A673 (cell line): ENCODE data around the gene FAM131C. TPM values are rescaled to one million over a fixed set of nuclear protein-coding genes. Genes with fewer than 3 reads are reported as not detected.

Source experiments
- BruUV-seq: library from RNA; stranded (reverse); fragments of 400-500 nt; replicated peaks from 2 replicates; lab custom pipeline; 2021; lab: Mats Ljungman, UMichigan
- CTCF ChIA-PET: fragments of 300-600 bp; sonication (Branson Sonifier 250); formaldehyde crosslinking; loops from one replicate; lab custom pipeline; 2022; ENCODE audit warnings: antibody characterized with exemption; lab: Charles Lee
- POLR2A ChIA-PET: fragments of 300-600 bp; sonication (Branson Sonifier 250); formaldehyde crosslinking; loops from one replicate; lab custom pipeline; 2022; ENCODE audit warnings: antibody characterized with exemption; ENCODE audit not compliant: low non-redundant PET; lab: Charles Lee
- DNase-seq: peaks from one replicate; pipeline ENCODE4 v3.0.0-alpha.2; 2015; ENCODE audit warnings: low spot score
- H3K27ac ChIP-seq: fragments of 200-600 bp; sonication (generic); 2 replicates; pipeline ENCODE4 v1.5.1; 2016; ENCODE audit warnings: mixed run types, low read depth, mild to moderate bottlenecking, mixed read lengths, antibody characterized with exemption, low read length; ENCODE audit not compliant: poor library complexity, severe bottlenecking
- H3K27me3 ChIP-seq: fragments of 200-600 bp; sonication (generic); replicated peaks from 2 replicates; pipeline ENCODE4 v1.6.1; 2017; ENCODE audit warnings: mixed run types, low read depth, mild to moderate bottlenecking, mixed read lengths, antibody characterized with exemption, low read length; ENCODE audit not compliant: insufficient read depth, poor library complexity
- H3K36me3 ChIP-seq: fragments of 200-600 bp; sonication (generic); 2 replicates; pipeline ENCODE4 v1.6.1; 2016; ENCODE audit warnings: mixed run types, mild to moderate bottlenecking, mixed read lengths, antibody characterized with exemption, low read length; ENCODE audit not compliant: insufficient read depth, poor library complexity, severe bottlenecking
- H3K4me1 ChIP-seq: fragments of 200-600 bp; sonication (generic); 2 replicates; pipeline ENCODE4 v1.6.1; 2017; ENCODE audit warnings: mixed run types, mild to moderate bottlenecking, mixed read lengths, antibody characterized with exemption, low read length; ENCODE audit not compliant: insufficient read depth, poor library complexity, severe bottlenecking
- H3K4me3 ChIP-seq: fragments of 200-600 bp; sonication (generic); 2 replicates; pipeline ENCODE4 v1.5.1; 2016; ENCODE audit warnings: low read depth, mixed run types, mild to moderate bottlenecking, mixed read lengths, low read length; ENCODE audit not compliant: poor library complexity, severe bottlenecking
- H3K9me3 ChIP-seq: fragments of 200-600 bp; sonication (generic); 2 replicates; pipeline ENCODE4 v1.6.1; 2016; ENCODE audit warnings: mixed run types, low read depth, mild to moderate bottlenecking, mixed read lengths, antibody characterized with exemption, low read length; ENCODE audit not compliant: poor library complexity, severe bottlenecking
- EZH2 ChIP-seq: fragments of 200-600 bp; sonication (generic); IDR thresholded peaks from 2 replicates; pipeline ENCODE4 v1.6.1; 2017; ENCODE audit warnings: borderline replicate concordance, low read depth, mild to moderate bottlenecking, mixed read lengths, antibody characterized with exemption, low read length; ENCODE audit not compliant: poor library complexity, severe bottlenecking
- intact Hi-C: fragments of 100-400 bp; cut with micrococcal nuclease; formaldehyde crosslinking; loops from one replicate; pipeline ENCODE4 v1.10.0; 2022; ENCODE audit not compliant: unreplicated experiment
- total RNA-seq: library from RNA; stranded (reverse); gene quantifications from 2 replicates; pipeline ENCODE4 v1.2.3, GENCODE V29; 2021
- TF ChIP-seq, protein P1 (sequence below): fragments of 300-800, 200-600 bp; sonication (generic); conservative IDR thresholded peaks from 2 replicates; pipeline ENCODE4 v1.5.1; 2017; ENCODE audit warnings: low read depth, mild to moderate bottlenecking, antibody characterized with exemption, low read length, moderate library complexity, mixed read lengths

FAM131C gene
- total RNA-seq, 1 experiment from 2014 or later: 0.71 TPM

- Histone ChIP-seq H3K27me3 (no peaks in the 10 kb centered on the region), H3K36me3 (no peaks in the 10 kb centered on the region), H3K4me3 (no peak overlapping the region), H3K9me3 (no peaks in the 10 kb centered on the region), H3K4me1 (peaks cover 9% of the 10 kb centered on the region), H3K27ac (no peak overlapping the region)
- intact Hi-C loops: no loop called here
- no TSS peak for BruUV-seq
- CTCF ChIA-PET: no interaction called here
- POLR2A ChIA-PET: no interaction called here
- no peak for DNase-seq
- TF ChIP-seq EZH2: no peak
- TF ChIP-seq, protein P1, sequence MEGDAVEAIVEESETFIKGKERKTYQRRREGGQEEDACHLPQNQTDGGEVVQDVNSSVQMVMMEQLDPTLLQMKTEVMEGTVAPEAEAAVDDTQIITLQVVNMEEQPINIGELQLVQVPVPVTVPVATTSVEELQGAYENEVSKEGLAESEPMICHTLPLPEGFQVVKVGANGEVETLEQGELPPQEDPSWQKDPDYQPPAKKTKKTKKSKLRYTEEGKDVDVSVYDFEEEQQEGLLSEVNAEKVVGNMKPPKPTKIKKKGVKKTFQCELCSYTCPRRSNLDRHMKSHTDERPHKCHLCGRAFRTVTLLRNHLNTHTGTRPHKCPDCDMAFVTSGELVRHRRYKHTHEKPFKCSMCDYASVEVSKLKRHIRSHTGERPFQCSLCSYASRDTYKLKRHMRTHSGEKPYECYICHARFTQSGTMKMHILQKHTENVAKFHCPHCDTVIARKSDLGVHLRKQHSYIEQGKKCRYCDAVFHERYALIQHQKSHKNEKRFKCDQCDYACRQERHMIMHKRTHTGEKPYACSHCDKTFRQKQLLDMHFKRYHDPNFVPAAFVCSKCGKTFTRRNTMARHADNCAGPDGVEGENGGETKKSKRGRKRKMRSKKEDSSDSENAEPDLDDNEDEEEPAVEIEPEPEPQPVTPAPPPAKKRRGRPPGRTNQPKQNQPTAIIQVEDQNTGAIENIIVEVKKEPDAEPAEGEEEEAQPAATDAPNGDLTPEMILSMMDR: no peak
These were observed 16.8 kb upstream of the FAM131C start for GRCh38 chr1:16090076-16090826.

DNA sequence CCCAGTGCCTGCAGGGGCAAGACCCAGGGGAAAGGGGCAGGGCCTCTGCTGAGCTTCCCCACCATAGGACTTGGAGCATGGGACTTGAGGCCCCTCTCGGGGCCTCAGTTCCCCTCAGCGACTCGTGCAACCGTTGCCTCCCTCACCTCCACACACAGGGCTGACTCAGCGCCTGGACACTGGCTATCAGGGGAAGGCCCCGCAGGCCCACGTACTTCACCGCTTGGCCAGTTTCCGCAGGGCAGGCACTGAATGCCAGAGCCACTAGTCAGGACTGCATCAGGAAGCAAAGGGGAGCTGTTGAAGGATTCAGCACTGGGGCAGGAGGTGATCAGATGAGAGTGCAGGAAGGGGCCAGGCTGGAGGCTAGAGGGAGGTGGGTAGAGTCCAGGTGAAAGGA, 15.5 kb upstream of the FAM131C start:
- TF ChIP-seq, protein P1: no peak
- TF ChIP-seq EZH2: no peak
- Histone ChIP-seq H3K36me3 (no peaks in the 10 kb centered on the region), H3K27me3 (no peaks in the 10 kb centered on the region), H3K4me3 (no peak overlapping the region), H3K9me3 (no peaks in the 10 kb centered on the region), H3K4me1 (peaks cover 9% of the 10 kb centered on the region), H3K27ac (peak overlapping the region; percentile 37)
- intact Hi-C loops: no loop called here
- no TSS peak for BruUV-seq
- ChIA-PET POLR2A (no interaction called here), CTCF (no interaction called here)
- DNase-seq: no peak

DNA sequence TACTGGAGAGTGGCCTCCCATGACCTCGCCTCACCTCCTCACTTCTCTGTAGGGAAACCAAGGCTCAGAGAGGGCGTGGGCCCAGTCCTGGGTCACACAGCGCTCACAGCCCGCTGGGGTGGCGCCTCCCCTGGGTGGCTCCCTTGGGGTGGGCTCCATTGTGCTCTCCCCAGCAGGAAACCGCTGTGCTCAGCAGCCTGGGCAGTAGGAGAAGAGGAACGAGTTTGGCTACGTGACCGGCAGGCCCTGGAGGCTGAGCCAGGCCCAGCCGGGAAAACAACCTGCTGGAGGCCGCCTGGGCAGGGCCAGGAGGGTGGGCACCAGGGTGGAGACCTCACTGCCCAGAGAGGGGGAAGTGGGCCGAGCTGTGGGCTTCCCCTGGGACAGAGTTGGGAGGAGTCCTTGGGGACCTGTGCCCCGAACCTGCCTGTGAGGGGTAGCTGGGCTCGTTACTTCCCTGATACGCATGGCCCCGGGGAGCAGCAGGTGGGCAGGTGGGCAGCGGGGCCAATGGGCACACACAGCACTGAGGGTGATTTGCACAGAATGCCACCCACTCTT, 15.0 kb upstream of the FAM131C start:
- Histone ChIP-seq H3K4me1 (peaks cover 9% of the 10 kb centered on the region), H3K36me3 (no peaks in the 10 kb centered on the region), H3K27me3 (no peaks in the 10 kb centered on the region), H3K27ac (peak overlapping the region; percentile 37), H3K9me3 (no peaks in the 10 kb centered on the region), H3K4me3 (no peak overlapping the region)
- ChIA-PET POLR2A (no interaction called here), CTCF (no interaction called here)
- TF ChIP-seq, protein P1: no peak
- TF ChIP-seq EZH2: no peak
- no peak for DNase-seq
- BruUV-seq: no TSS peak
- intact Hi-C loops: no loop called here
